Mucosa of stomach (tissue), 1 donor: Measurements from ENCODE around the gene UBAP2.

Source experiments
- H3K27me3 ChIP-seq: one replicate; pipeline ENCODE4 v1.7.0; 2013; ENCODE audit warnings: mild to moderate bottlenecking, low read length; ENCODE audit not compliant: control insufficient read depth, insufficient read depth
- H3K36me3 ChIP-seq: one replicate; pipeline ENCODE4 v1.7.0; 2013; ENCODE audit warnings: low read length; ENCODE audit not compliant: control insufficient read depth, insufficient read depth
- H3K4me1 ChIP-seq: one replicate; pipeline ENCODE4 v1.7.0; 2013; ENCODE audit warnings: mild to moderate bottlenecking, low read length; ENCODE audit not compliant: control insufficient read depth, insufficient read depth
- H3K4me3 ChIP-seq: one replicate; pipeline ENCODE4 v1.7.0; 2013; ENCODE audit warnings: low read length
- H3K9ac ChIP-seq: one replicate; pipeline ENCODE4 v1.7.0; 2013; ENCODE audit warnings: mild to moderate bottlenecking, low read length, moderate library complexity
- H3K9me3 ChIP-seq: one replicate; pipeline ENCODE4 v1.7.0; 2013; ENCODE audit warnings: mild to moderate bottlenecking, low read length, moderate library complexity; ENCODE audit not compliant: control insufficient read depth
- donor health status: Pancreatic carcinoma.

UBAP2 gene

DNA sequence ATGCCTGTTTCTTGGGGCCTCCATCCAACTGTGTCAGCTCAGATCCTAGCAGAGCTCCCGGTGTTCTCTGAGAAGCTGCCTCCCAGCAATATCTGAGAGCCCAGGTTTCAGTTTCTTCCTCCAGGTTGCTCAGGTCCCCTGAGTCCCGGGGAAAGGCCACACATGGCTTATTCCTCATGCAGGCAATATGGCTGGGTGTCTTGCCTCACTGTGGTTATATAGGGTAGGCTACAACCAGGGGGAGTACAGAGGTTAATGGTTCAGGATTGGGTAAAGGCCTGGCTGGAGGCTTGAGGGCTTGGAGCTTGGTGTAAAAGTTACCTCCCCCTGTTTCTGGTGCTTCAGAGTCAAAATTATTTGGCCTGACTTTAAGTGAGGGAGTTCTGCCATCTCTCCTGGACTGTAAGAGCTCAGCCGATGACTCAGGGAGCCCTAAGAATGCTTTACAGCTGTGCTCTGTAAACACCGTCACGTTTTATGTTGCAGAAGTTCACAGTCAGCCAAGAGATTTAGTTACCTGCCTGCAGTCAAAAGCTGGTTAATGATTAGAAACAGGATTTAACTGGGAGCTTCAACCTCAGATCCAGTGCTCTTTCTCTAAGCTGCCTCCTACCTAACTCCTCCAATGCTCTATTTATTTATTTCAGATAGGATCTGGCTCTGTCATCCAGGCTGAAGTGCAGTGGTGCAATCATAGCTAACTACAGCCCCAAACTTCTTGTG, 24.3 kb upstream of the UBAP2 start:
- Histone ChIP-seq H3K4me3 (no peak overlapping the region), H3K9ac (no peak overlapping the region), H3K36me3 (no peaks in the 10 kb centered on the region), H3K27me3 (no peaks in the 10 kb centered on the region), H3K9me3 (no peaks in the 10 kb centered on the region), H3K4me1 (peaks cover 15% of the 10 kb centered on the region)

DNA sequence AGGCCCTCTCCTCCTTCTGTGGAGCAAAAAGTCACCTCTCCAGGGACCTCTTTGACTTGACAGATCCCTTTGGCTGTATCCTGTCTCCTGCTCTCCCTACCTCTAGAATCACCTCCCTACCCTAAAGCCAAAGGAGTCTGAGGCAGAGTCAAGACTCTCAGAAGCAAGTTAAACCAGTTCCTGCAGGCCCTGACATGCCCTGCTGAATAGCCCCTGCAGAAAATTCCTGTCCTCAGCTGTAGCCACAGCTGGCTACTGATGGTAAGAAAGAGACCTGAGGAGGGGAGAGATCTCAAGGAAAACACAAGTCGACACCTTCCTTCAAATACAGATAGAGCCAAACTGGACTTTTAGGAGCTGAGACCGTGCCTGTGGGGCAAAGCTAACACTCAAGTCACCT, 23.7 kb upstream of the UBAP2 start:
- Histone ChIP-seq H3K9me3 (no peaks in the 10 kb centered on the region), H3K9ac (no peak overlapping the region), H3K4me3 (no peak overlapping the region), H3K36me3 (no peaks in the 10 kb centered on the region), H3K27me3 (no peaks in the 10 kb centered on the region), H3K4me1 (peaks cover 15% of the 10 kb centered on the region)

DNA sequence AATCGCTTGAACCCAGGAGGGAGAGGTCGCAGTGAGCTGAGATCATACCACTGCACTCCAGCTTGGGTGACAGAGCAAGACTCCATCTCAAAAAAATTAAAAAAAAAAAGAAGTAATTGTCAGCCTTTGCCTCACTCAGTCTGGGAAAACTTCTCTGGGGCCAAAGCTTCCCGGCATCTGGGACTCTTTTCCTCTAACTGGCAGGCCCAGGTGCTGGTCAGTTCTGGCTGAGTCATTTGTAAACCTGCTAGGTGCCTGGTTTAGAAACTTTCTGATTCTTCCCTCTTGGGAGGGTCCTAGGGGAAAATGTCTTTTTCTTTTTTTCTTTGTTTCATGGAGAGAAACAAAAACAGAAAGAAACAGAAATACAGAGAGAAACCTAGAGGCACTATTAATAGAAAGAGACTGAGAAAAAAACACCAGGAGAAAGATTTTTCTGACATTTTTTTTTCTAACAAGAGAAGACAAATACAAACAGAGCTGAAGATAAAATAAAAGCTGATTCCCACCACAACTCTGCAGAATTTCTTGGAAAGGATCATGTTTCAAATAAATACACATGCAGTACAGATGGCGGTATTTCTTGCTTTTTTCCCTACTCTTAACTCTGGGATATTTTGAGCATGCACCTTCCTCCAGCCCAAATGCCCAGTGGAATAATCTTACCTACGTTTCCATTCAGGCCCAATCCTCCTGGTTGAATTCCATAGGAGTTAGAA, 22.1 kb upstream of the UBAP2 start:
- no peaks in the 10 kb centered on the region for H3K36me3 ChIP-seq
- H3K9ac ChIP-seq, result no peak overlapping the region

DNA sequence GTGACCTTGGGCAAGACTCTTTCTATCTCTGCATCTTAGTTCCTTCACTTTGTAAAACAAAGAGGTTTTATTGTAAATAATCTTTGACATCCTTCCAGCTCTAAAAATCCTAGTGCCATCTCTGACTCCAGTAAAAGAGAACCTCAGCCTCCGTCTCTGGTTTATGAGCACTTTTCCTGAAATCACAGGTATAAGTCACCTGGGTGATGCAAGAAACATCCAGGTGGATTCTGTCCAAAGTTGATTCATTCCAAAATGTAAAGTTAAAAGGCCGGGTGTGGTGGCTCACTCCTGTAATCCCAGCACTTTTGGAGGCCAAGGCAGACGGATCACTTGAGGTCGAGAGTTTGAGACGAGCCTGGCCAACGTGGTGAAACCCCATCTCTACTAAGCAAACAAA, 21.1 kb upstream of the UBAP2 start:
- H3K27me3 ChIP-seq, result no peaks in the 10 kb centered on the region
- H3K9ac ChIP-seq, result no peak overlapping the region
- no peaks in the 10 kb centered on the region for H3K36me3 ChIP-seq
- no peak overlapping the region for H3K4me3 ChIP-seq
- peaks cover 15% of the 10 kb centered on the region for H3K4me1 ChIP-seq
- no peaks in the 10 kb centered on the region for H3K9me3 ChIP-seq

More for the DNA sequence above, 22.1 kb upstream of the UBAP2 start:
- H3K9me3 ChIP-seq, result no peaks in the 10 kb centered on the region
- peaks cover 15% of the 10 kb centered on the region for H3K4me1 ChIP-seq
- no peak overlapping the region for H3K4me3 ChIP-seq
- H3K27me3 ChIP-seq, result no peaks in the 10 kb centered on the region

DNA sequence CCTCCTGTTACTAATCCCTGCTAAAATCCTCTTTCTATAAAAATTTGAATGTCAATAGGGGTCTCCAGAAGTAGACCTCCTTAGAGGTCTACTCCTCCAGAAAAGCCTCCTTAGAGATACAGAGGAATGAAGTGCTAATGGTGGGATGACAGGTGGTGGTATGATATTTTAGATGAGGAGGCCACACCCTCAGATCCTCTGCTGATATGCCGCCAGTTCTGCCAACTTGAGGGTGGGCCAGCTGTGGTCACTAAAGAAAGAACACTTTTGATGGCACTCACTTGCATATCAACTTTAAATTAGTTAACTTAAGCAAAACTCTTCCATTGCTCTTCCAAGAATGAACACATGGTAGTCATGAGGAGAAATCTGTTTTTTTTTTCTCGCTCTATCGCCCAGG, 16.9 kb upstream of the UBAP2 start:
- Histone ChIP-seq H3K9ac (no peak overlapping the region), H3K9me3 (no peaks in the 10 kb centered on the region), H3K4me1 (no peaks in the 10 kb centered on the region), H3K36me3 (no peaks in the 10 kb centered on the region), H3K27me3 (no peaks in the 10 kb centered on the region), H3K4me3 (no peak overlapping the region)

DNA sequence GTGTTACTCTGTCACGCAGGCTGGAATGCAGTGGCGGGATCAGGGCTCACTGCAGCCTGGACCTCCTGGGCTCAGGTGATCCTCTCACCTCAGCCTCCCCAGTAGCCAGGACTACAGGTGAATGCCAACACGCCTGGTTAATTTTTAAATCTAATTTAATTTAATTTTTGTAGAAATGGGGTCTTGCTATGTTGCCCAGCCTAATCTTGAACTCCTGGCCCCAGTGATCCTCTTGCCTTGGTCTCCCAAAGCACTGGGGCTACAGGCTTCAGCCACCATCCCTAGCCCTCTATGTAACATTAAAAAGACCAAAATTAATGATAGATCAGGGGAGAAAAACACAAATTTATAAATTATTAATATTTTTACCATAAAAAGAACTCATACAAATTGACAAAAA, 11.3 kb upstream of the UBAP2 start:
- Histone ChIP-seq H3K4me3 (no peak overlapping the region), H3K9me3 (no peaks in the 10 kb centered on the region), H3K36me3 (no peaks in the 10 kb centered on the region), H3K9ac (no peak overlapping the region), H3K27me3 (no peaks in the 10 kb centered on the region), H3K4me1 (no peaks in the 10 kb centered on the region)

DNA sequence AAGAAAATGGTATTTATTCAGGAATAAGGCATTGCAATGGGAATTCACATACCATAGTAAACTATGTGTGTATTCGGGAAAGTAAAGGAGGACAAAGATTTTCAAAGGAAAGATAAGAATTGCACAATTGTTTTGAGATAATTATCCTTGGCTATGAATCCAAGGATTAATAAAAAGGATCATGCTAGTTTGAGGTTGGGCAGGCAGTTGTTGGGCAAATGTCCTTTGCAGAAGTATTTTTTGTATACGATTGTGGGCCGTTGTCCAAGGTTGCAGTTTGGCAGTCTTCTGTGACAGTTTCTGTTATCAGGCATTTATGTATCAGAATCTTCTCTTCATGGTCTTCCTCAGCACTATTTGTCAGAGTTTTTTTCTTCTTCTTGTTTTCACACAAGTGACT, 10.6 kb upstream of the UBAP2 start:
- H3K36me3 ChIP-seq, result no peaks in the 10 kb centered on the region

DNA sequence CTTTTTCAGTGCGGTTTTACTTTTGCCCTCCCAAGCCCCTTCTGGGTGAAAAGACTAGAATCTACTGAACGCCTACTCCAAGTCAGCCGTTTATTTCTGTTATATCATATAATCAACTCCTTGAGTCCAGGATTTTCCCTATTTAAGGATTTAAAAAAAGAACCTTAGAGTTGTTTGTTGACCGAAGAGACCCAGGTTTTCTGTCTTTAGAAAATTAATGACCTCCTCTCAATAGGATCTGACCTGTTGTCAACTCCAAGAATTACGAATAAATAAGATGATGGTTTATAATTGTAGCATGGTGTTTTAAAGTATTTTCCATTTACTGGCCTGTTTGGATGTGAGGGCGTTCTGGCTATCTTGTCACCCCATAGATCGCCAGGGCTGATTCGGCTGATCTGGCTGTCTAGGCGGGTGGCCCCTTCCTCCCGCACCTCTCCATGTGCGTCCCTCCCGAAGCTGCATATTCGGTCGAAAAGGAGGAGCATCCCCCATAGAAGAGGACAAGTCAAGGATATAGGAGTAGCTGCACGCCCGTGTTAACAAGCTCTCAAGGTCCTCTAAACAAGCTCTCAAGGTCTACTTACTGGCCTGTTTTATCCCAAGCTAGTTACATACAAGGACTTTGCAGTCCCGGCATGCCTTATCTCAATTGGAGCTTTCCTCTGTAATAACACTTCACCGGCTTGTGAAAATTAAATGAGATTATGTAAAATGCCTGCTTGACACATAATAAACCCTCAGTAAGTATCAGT, 1.1 kb upstream of the UBAP2 start:
- peaks cover 11% of the 10 kb centered on the region for H3K4me1 ChIP-seq
- no peaks in the 10 kb centered on the region for H3K9me3 ChIP-seq
- H3K4me3 ChIP-seq, result peak overlapping the region; percentile 99
- H3K36me3 ChIP-seq, result no peaks in the 10 kb centered on the region
- peak overlapping the region; percentile 93 for H3K9ac ChIP-seq
- H3K27me3 ChIP-seq, result no peaks in the 10 kb centered on the region

More for the DNA sequence above, 10.6 kb upstream of the UBAP2 start:
- Histone ChIP-seq H3K4me3 (no peak overlapping the region), H3K9me3 (no peaks in the 10 kb centered on the region), H3K27me3 (no peaks in the 10 kb centered on the region), H3K4me1 (no peaks in the 10 kb centered on the region), H3K9ac (no peak overlapping the region)

DNA sequence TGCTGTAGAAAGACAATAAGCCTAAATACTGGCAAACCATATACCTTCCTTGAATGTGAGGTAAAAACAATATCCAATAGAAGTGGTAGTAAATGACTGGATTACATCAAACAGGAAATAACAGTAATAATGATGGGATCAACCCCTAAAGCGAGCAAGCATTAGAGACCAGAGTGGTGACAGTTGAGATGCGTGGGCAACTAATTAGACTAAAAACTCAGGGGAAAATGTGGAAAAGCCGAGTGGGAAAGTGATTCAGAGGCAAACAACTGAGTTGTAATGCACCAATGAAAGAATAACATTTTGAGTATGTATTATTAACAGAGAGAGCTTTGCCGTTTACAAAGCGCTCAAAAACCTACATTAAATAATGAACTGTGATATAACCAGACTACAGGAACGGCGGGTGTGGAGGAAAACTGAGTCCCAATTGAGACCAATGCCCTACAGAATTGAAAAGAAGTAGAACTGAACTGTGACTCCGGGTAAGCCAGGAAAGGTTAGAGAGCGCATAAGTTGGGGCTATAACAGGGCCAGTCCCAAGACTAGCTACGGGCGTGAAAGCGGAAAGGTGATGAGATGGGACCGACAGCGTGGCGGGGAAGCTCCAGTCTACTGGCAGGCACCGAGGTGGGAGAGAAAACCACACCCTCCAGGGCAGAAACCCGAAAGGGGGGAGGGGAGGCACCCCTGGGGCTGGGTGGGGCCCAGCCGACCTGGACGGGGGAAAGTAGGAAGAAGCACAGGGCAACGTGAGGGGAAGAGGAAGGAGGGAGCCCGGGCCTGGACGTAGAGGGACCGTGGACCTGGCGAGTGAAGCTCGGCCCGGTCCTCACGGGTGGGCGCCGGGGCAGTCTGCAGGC, 592 bp downstream of the UBAP2 start:
- Histone ChIP-seq H3K36me3 (no peaks in the 10 kb centered on the region), H3K27me3 (no peaks in the 10 kb centered on the region), H3K4me3 (peak overlapping the region; percentile 99), H3K9ac (peak overlapping the region; percentile 93), H3K9me3 (no peaks in the 10 kb centered on the region), H3K4me1 (peaks cover 11% of the 10 kb centered on the region)

DNA sequence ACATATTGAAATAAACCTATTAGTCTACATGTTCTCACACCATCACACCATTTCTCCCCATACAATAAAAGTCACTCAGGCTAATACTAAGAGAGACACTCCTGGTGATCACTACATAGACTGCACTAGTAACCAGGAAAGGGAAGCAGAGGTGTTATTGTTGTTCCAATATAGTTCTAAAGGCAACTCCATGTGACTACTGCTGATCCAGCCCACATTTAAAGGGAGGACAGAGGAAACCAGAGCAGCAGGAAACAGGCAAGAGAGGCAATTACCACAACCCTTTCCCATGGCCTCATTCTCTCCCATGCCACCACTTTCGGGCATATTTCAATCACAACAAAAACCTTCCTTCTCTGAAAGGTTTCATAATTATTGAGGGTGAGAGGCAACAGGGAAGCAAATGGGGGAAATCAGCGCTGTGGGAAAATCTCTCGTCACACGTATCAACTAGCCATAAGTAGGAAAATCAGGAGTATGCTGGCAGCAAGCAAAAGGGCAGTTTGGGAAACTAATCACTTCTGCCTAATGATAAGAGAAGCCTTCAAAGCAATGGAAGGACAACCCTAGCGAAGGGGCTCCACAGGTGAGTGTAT, 1.8 kb downstream of the UBAP2 start:
- Histone ChIP-seq H3K4me3 (no peak overlapping the region), H3K9me3 (no peaks in the 10 kb centered on the region), H3K27me3 (no peaks in the 10 kb centered on the region), H3K9ac (peak overlapping the region; percentile 93), H3K36me3 (no peaks in the 10 kb centered on the region), H3K4me1 (peaks cover 11% of the 10 kb centered on the region)

DNA sequence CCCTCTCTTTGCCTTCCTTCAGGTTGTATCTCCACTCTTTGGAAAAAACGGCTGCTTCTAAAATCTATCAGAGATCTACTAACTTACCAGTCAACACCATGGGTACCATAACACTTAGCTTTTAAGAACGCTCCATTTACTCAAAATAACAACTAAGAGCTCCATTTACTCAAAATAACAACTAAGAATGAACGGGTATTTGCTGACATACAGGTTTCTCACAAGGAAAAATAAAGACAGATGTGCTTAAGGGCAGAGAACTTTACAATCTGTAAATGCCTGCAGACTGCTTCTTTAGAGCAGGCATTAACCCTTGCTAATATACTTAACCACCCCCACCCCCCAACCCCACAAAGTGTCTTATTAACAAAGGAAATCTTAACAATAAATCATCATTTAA, 2.8 kb downstream of the UBAP2 start:
- Histone ChIP-seq H3K27me3 (no peaks in the 10 kb centered on the region), H3K36me3 (no peaks in the 10 kb centered on the region), H3K9me3 (no peaks in the 10 kb centered on the region), H3K9ac (no peak overlapping the region), H3K4me1 (peaks cover 11% of the 10 kb centered on the region), H3K4me3 (no peak overlapping the region)
